Breast epithelium (tissue), 4 donors: ENCODE data around the gene MROH9. TPM values are rescaled to one million over a fixed set of nuclear protein-coding genes. Genes with fewer than 3 reads are reported as not detected.

Experiments used
- DNase-seq, 2 donors: peaks; one replicate each; pipeline ENCODE4 v3.0.0-alpha.2; 2019; ENCODE audit warnings: low spot score in 2 of 2
- H3K27ac ChIP-seq, 2 donors: fragments of 200-600 bp; sonication (generic) in 1 of 2; one replicate each; pipeline ENCODE4 v1.5.1; 2016 to 2019; ENCODE audit warnings: mild to moderate bottlenecking in 1 of 2
- H3K27me3 ChIP-seq, 2 donors: fragments of 200-600 bp; sonication (generic) in 1 of 2; one replicate each; pipeline versions ENCODE4 v1.5.1 to v1.6.0; 2017 to 2019; ENCODE audit warnings: control low read depth in 1 of 2, mild to moderate bottlenecking in 1 of 2
- H3K36me3 ChIP-seq: fragments of 200-600 bp; one replicate; pipeline ENCODE4 v1.5.1; 2019
- H3K4me1 ChIP-seq, 2 donors: fragments of 200-600 bp; sonication (generic); one replicate each; pipeline ENCODE4 v1.5.1; 2016 to 2019; ENCODE audit warnings: control low read depth in 1 of 2
- H3K4me3 ChIP-seq, 3 donors: fragments of 200-600 bp; sonication (generic); 1 replicate in 2 of 3; 2 replicates in 1 of 3; pipeline ENCODE4 v1.5.1; 2016 to 2019; ENCODE audit warnings: mild to moderate bottlenecking in 3 of 3, moderate library complexity in 2 of 3
- H3K9me3 ChIP-seq, 2 donors: fragments of 200-600 bp; sonication (generic) in 1 of 2; one replicate each; pipeline ENCODE4 v1.5.1; 2016 to 2019; ENCODE audit warnings: control low read depth in 1 of 2
- POLR2A ChIP-seq: fragments of 450-650 bp; IDR thresholded peaks from one replicate; pipeline ENCODE4 v1.6.1; 2016; ENCODE audit warnings: antibody characterized with exemption, mild to moderate bottlenecking, moderate library complexity
- POLR2AphosphoS5 ChIP-seq, 3 donors: sonication (generic); formaldehyde crosslinking; IDR thresholded peaks; one replicate each; pipeline ENCODE4 v1.6.1; 2017; ENCODE audit warnings: antibody characterized with exemption in 3 of 3
- intact Hi-C: fragments of 100-400 bp; cut with DNase I; formaldehyde crosslinking; loops from one replicate; pipeline ENCODE4 v1.15.1; 2023; ENCODE audit warnings: low total_unique reads
- total RNA-seq, 3 donors: library from RNA; depleted of rRNA; stranded (reverse); fragments of >200 nt; gene quantifications; one replicate each; pipeline ENCODE4 v1.1.0, GENCODE V29; 2016
- TF ChIP-seq, protein P1 (sequence below), 3 donors: fragments of 450-650 bp; IDR thresholded peaks; one replicate each; pipeline ENCODE4 v1.5.1; 2016 to 2017; ENCODE audit warnings: antibody characterized with exemption in 3 of 3, mild to moderate bottlenecking in 3 of 3, moderate library complexity in 3 of 3

Gene MROH9
- total RNA-seq, 3 donors from 2014 or later = not detected

DNA sequence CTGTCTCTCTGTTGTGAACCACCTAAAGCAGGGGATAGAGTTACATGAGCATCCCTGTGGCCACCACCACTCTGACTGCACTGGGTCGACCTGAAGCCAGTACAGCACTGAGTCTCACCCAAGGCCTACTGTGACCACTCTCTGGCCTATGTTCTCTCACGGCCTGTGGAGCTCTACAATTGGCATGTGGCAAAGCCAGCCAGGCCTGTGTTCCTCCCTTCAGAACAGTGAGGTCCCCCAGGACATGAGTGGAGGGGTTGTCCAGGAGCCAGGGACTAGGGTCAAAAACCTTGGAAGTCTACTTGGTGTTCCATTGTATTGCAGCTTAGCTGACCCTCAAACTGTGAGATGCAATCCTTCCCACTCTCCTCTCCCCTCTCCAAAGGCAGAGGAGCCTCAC is 112.7 kb downstream of the MROH9 start:
- Histone ChIP-seq H3K27me3 (no peaks in the 10 kb centered on the region), H3K36me3 (no peaks in the 10 kb centered on the region), H3K4me1 (no peaks in the 10 kb centered on the region), H3K27ac (no peak overlapping the region), H3K9me3 (peaks cover 13 to 27% of the 10 kb centered on the region in 2 donors), H3K4me3 (no peak overlapping the region)
- no peak for DNase-seq
- TF ChIP-seq, protein P1, sequence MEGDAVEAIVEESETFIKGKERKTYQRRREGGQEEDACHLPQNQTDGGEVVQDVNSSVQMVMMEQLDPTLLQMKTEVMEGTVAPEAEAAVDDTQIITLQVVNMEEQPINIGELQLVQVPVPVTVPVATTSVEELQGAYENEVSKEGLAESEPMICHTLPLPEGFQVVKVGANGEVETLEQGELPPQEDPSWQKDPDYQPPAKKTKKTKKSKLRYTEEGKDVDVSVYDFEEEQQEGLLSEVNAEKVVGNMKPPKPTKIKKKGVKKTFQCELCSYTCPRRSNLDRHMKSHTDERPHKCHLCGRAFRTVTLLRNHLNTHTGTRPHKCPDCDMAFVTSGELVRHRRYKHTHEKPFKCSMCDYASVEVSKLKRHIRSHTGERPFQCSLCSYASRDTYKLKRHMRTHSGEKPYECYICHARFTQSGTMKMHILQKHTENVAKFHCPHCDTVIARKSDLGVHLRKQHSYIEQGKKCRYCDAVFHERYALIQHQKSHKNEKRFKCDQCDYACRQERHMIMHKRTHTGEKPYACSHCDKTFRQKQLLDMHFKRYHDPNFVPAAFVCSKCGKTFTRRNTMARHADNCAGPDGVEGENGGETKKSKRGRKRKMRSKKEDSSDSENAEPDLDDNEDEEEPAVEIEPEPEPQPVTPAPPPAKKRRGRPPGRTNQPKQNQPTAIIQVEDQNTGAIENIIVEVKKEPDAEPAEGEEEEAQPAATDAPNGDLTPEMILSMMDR (IDR thresholded peaks at IDR 0.05) = no peak
- TF ChIP-seq POLR2A (no peak), POLR2AphosphoS5 (IDR thresholded peaks at IDR 0.05) (no peak)
- intact Hi-C loops = no loop called here

DNA sequence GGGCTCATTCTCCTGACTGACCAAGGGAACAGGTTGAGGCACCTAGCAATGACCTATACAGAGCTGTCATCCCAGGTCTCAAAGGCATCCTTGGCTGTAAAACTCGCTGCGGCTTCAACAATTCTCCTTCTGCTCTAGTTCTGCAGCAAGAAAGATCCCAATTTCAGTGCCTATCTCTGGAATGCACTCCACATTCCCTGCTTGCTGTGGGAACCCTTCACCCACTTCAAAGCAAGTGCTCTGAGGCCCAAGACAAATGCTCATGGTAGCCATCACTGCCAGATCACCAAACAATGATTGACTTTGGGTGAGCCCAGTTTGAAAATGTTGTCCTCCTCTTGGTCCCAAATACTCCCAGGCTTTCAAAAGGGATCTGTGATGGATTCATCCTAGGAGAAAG is 117.6 kb downstream of the MROH9 start:
- no peak overlapping the region for H3K4me3 ChIP-seq
- TF ChIP-seq, protein P1 (IDR thresholded peaks at IDR 0.05) = no peak
- TF ChIP-seq POLR2AphosphoS5 (IDR thresholded peaks at IDR 0.05) (no peak), POLR2A (no peak)
- intact Hi-C loops = no loop called here
- no peaks in the 10 kb centered on the region for H3K36me3 ChIP-seq
- H3K27ac ChIP-seq = no peak overlapping the region
- no peak for DNase-seq
- no peaks in the 10 kb centered on the region for H3K27me3 ChIP-seq
- peaks cover 1 to 5% of the 10 kb centered on the region in 2 donors for H3K9me3 ChIP-seq
- no peaks in the 10 kb centered on the region for H3K4me1 ChIP-seq

DNA sequence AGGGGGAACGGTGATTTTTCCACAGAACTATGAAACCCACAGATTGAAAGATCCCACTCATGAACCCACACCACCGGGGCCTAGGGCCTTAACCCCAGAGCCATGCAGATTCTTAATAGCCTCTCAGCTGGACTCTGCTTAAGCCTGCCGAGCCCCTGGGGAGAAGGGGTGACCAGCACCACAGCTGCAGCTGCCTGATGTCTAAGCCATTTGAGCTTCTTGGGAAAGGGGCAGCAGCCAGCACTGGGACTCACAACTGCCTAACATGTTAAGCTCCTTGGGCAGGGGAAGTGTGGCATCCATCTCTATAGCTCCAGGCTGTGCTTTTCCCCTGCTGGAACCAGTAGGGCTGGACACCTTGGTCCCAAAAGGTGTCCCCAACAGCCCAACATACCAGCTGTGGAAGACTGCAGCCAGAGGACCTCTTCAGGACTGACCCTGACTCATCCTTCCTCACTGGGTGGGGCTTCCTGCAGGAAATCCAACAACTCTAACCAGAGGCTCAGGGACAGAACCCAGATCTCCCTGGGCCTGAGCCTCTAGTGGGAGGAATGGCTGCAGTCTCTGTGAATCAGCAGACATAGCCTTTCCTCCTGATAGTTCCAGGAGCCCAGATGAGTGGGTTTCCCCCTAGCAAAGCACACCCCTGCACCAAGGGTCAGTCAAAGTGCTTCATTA is 120.8 kb downstream of the MROH9 start:
- no peak for DNase-seq
- TF ChIP-seq POLR2A = no peak
- TF ChIP-seq, protein P1 (IDR thresholded peaks at IDR 0.05) = no peak
- no peak for TF ChIP-seq POLR2AphosphoS5 (IDR thresholded peaks at IDR 0.05)
- Histone ChIP-seq H3K9me3 (no peaks in the 10 kb centered on the region), H3K4me3 (no peak overlapping the region), H3K4me1 (no peaks in the 10 kb centered on the region), H3K27me3 (no peaks in the 10 kb centered on the region), H3K27ac (no peak overlapping the region), H3K36me3 (no peaks in the 10 kb centered on the region)
- intact Hi-C loops = no loop called here

- H3K4me1 ChIP-seq = no peaks in the 10 kb centered on the region
- no peak overlapping the region for H3K27ac ChIP-seq
- H3K36me3 ChIP-seq = no peaks in the 10 kb centered on the region
- DNase-seq = no peak
- H3K9me3 ChIP-seq = no peaks in the 10 kb centered on the region
- H3K4me3 ChIP-seq = no peak overlapping the region
- TF ChIP-seq, protein P1 (IDR thresholded peaks at IDR 0.05) = no peak
- TF ChIP-seq POLR2A = no peak
- TF ChIP-seq POLR2AphosphoS5 (IDR thresholded peaks at IDR 0.05) = no peak
- intact Hi-C loops = no loop called here
- H3K27me3 ChIP-seq = no peaks in the 10 kb centered on the region
Observed at GRCh38 chr1:171061425-171062143, 126.2 kb downstream of the MROH9 start.

GRCh38 chr1:171062902-171063301 is 127.6 kb downstream of the MROH9 start:
- no peaks in the 10 kb centered on the region for H3K9me3 ChIP-seq
- no peaks in the 10 kb centered on the region for H3K4me1 ChIP-seq
- no peaks in the 10 kb centered on the region for H3K36me3 ChIP-seq
- no peak overlapping the region for H3K4me3 ChIP-seq
- intact Hi-C loops = no loop called here
- H3K27me3 ChIP-seq = no peaks in the 10 kb centered on the region
- no peak overlapping the region for H3K27ac ChIP-seq
- no peak for TF ChIP-seq POLR2AphosphoS5 (IDR thresholded peaks at IDR 0.05)
- TF ChIP-seq, protein P1 (IDR thresholded peaks at IDR 0.05) = no peak
- no peak for TF ChIP-seq POLR2A
- no peak for DNase-seq
